Occipital lobe (tissue), 2 donors: Measurements from ENCODE around the gene FXYD3. TPM values are rescaled to one million over a fixed set of nuclear protein-coding genes. Genes with fewer than 3 reads are reported as not detected.
A peak's percentile ranks its signal among the peaks of the same experiment; 100 is the strongest.

ENCODE experiments used
- DNase-seq: peaks from one replicate; lab custom pipeline; 2025; lab: John Stamatoyannopoulos, UW
- total RNA-seq: library from RNA; depleted of rRNA; stranded (reverse); fragments of >200 nt; gene quantifications from one replicate; pipeline ENCODE4 v1.2.3, GENCODE V29; 2014

FXYD3 gene
- total RNA-seq, 1 donor from 2014 or later = not detected

GRCh38 chr19:35106291-35106583 is 9.4 kb upstream of the FXYD3 start:
- DNase-seq = peak; percentile 74

- DNase-seq = no peak
Measured at GRCh38 chr19:35106898-35107541, 8.6 kb upstream of the FXYD3 start.

GRCh38 chr19:35107545-35107944 is 8.1 kb upstream of the FXYD3 start:
- DNase-seq = peak; percentile 74

- DNase-seq = no peak
Measured at GRCh38 chr19:35108730-35109129, 6.9 kb upstream of the FXYD3 start.

GRCh38 chr19:35109395-35110112 is 6.1 kb upstream of the FXYD3 start:
- DNase-seq = no peak

GRCh38 chr19:35110974-35111373 is 4.6 kb upstream of the FXYD3 start:
- DNase-seq = no peak

GRCh38 chr19:35112995-35113688 is 2.5 kb upstream of the FXYD3 start:
- no peak for DNase-seq

GRCh38 chr19:35114353-35115176 is 1.1 kb upstream of the FXYD3 start:
- DNase-seq = peak; percentile 29

GRCh38 chr19:35116072-35116801 is 614 bp downstream of the FXYD3 start:
- DNase-seq = no peak

GRCh38 chr19:35117116-35117515 is 1.5 kb downstream of the FXYD3 start:
- no peak for DNase-seq

GRCh38 chr19:35117799-35118198 is 2.2 kb downstream of the FXYD3 start:
- DNase-seq = no peak

GRCh38 chr19:35118268-35119020 is 2.8 kb downstream of the FXYD3 start:
- DNase-seq = no peak

- no peak for DNase-seq
Measured at GRCh38 chr19:35119091-35119490, 3.5 kb downstream of the FXYD3 start.

GRCh38 chr19:35119578-35120155 is 4.0 kb downstream of the FXYD3 start:
- DNase-seq = no peak

- peak; percentile 37 for DNase-seq
Measured at GRCh38 chr19:35120492-35120891, 4.9 kb downstream of the FXYD3 start.

GRCh38 chr19:35120898-35121297 is 5.3 kb downstream of the FXYD3 start:
- DNase-seq = no peak

GRCh38 chr19:35122687-35123551 is 7.3 kb downstream of the FXYD3 start:
- no peak for DNase-seq

- DNase-seq = no peak
Measured at GRCh38 chr19:35123573-35123972, 8.0 kb downstream of the FXYD3 start.
